Neural progenitor cell (in vitro differentiated cells): ENCODE data around the gene FNIP2. TPM values are rescaled to one million over a fixed set of nuclear protein-coding genes. Genes with fewer than 3 reads are reported as not detected.
A peak's percentile ranks its signal among the peaks of the same experiment; 100 is the strongest.

ENCODE experiments used
- DNase-seq: peaks from one replicate; pipeline ENCODE4 v3.0.0-alpha.2; 2016; ENCODE audit warnings: low spot score
- H2AFZ ChIP-seq: fragments of 200-600 bp; sonication (generic); replicated peaks from 2 replicates; pipeline ENCODE4 v1.6.1; 2016; ENCODE audit warnings: antibody characterized with exemption
- H3F3A ChIP-seq: fragments of 200-600 bp; sonication (generic); 2 replicates; pipeline ENCODE4 v1.6.1; 2016; ENCODE audit warnings: antibody characterized with exemption, low read depth
- H3K27ac ChIP-seq: fragments of 200-600 bp; sonication (generic); 2 replicates; pipeline ENCODE4 v1.5.1; 2016; ENCODE audit warnings: mild to moderate bottlenecking
- H3K27me3 ChIP-seq: fragments of 200-600 bp; sonication (generic); 2 replicates; pipeline ENCODE4 v1.6.1; 2016; ENCODE audit warnings: mild to moderate bottlenecking, moderate library complexity
- H3K36me3 ChIP-seq: fragments of 200-600 bp; sonication (generic); 2 replicates; pipeline ENCODE4 v1.5.1; 2016
- H3K4me1 ChIP-seq: fragments of 200-600 bp; sonication (generic); 2 replicates; pipeline ENCODE4 v1.6.1; 2016; ENCODE audit warnings: mixed run types
- H3K4me2 ChIP-seq: fragments of 200-600 bp; sonication (generic); 2 replicates; pipeline ENCODE4 v1.6.1; 2016
- H3K4me3 ChIP-seq: fragments of 200-600 bp; sonication (generic); 2 replicates; pipeline ENCODE4 v1.5.1; 2016
- H3K79me2 ChIP-seq: fragments of 200-600 bp; sonication (generic); 2 replicates; pipeline ENCODE4 v1.6.1; 2016; ENCODE audit warnings: low read depth
- H3K9ac ChIP-seq: fragments of 200-600 bp; sonication (generic); 2 replicates; pipeline ENCODE4 v1.6.1; 2016
- H3K9me3 ChIP-seq: fragments of 200-600 bp; sonication (generic); 2 replicates; pipeline ENCODE4 v1.5.1; 2016; ENCODE audit warnings: low read depth
- H4K20me1 ChIP-seq: fragments of 200-600 bp; sonication (generic); 2 replicates; pipeline ENCODE4 v1.6.1; 2016; ENCODE audit warnings: low read depth
- H3K27ac Mint-ChIP-seq: 3 replicates; pipeline ENCODE4 v1.8.0; 2021; ENCODE audit warnings: mixed read lengths
- H3K27me3 Mint-ChIP-seq: 2 replicates; pipeline ENCODE4 v1.8.0; 2022; ENCODE audit warnings: low read depth, mild to moderate bottlenecking, inconsistent platforms, moderate library complexity, mixed read lengths; ENCODE audit not compliant: insufficient read depth
- H3K36me3 Mint-ChIP-seq: 3 replicates; pipeline ENCODE4 v1.8.0; 2021; ENCODE audit warnings: mixed read lengths
- H3K4me1 Mint-ChIP-seq: 3 replicates; pipeline ENCODE4 v1.8.0; 2021; ENCODE audit warnings: mixed read lengths
- H3K4me3 Mint-ChIP-seq: 3 replicates; pipeline ENCODE4 v1.8.0; 2021; ENCODE audit warnings: mild to moderate bottlenecking, moderate library complexity, mixed read lengths
- H3K9me3 Mint-ChIP-seq: 3 replicates; pipeline ENCODE4 v1.8.0; 2020; ENCODE audit warnings: mixed read lengths
- CTCF ChIP-seq: fragments of 200-600 bp; sonication (generic); IDR thresholded peaks from 2 replicates; pipeline ENCODE4 v1.5.1; 2017; ENCODE audit warnings: antibody characterized with exemption, mild to moderate bottlenecking
- EZH2 ChIP-seq: fragments of 200-600 bp; sonication (generic); IDR thresholded peaks from 2 replicates; pipeline ENCODE4 v1.6.1; 2017; ENCODE audit warnings: antibody characterized with exemption, mild to moderate bottlenecking, moderate library complexity
- EZH2phosphoT487 ChIP-seq: fragments of 200-600 bp; sonication (generic); IDR thresholded peaks from 2 replicates; pipeline ENCODE4 v1.6.1; 2017; ENCODE audit warnings: antibody characterized with exemption
- total RNA-seq: library from RNA; depleted of rRNA; stranded (reverse); fragments of >200 nt; gene quantifications from 2 replicates; pipeline ENCODE4 v1.2.3, GENCODE V29; 2015; ENCODE audit warnings: low replicate concordance

The FNIP2 gene
- total RNA-seq, 1 donor from 2014 or later, result 10.5 TPM

- Mint-ChIP-seq H3K4me1 (no peaks in the 10 kb centered on the region), H3K4me3 (no peak overlapping the region), H3K27me3 (no peaks in the 10 kb centered on the region), H3K36me3 (peaks cover 24% of the 10 kb centered on the region), H3K9me3 (no peaks in the 10 kb centered on the region), H3K27ac (no peak overlapping the region)
- H3F3A ChIP-seq, result no peaks in the 10 kb centered on the region
- H3K4me1 ChIP-seq, result no peaks in the 10 kb centered on the region
- no peaks in the 10 kb centered on the region for H3K9me3 ChIP-seq
- H4K20me1 ChIP-seq, result no peaks in the 10 kb centered on the region
- H3K9ac ChIP-seq, result no peak overlapping the region
- no peak overlapping the region for H3K4me3 ChIP-seq
- no peaks in the 10 kb centered on the region for H3K79me2 ChIP-seq
- H3K36me3 ChIP-seq, result no peaks in the 10 kb centered on the region
- H2AFZ ChIP-seq, result no peak overlapping the region
- no peak overlapping the region for H3K27ac ChIP-seq
- H3K27me3 ChIP-seq, result no peaks in the 10 kb centered on the region
- no peak overlapping the region for H3K4me2 ChIP-seq
- no peak for TF ChIP-seq EZH2phosphoT487
- no peak for TF ChIP-seq EZH2
- DNase-seq, result no peak
These were observed 90.8 kb downstream of the FNIP2 start for GRCh38 chr4:158859661-158860060.

- no peak overlapping the region for H3K4me3 Mint-ChIP-seq
- no peak overlapping the region for H3K4me2 ChIP-seq
- no peak for DNase-seq
- no peak overlapping the region for H3K9ac ChIP-seq
- H4K20me1 ChIP-seq, result no peaks in the 10 kb centered on the region
- H2AFZ ChIP-seq, result no peak overlapping the region
- no peaks in the 10 kb centered on the region for H3K4me1 Mint-ChIP-seq
- TF ChIP-seq EZH2phosphoT487 (no peak), EZH2 (no peak), CTCF (no peak)
- H3F3A ChIP-seq, result no peaks in the 10 kb centered on the region
- no peaks in the 10 kb centered on the region for H3K79me2 ChIP-seq
- H3K4me1 ChIP-seq, result no peaks in the 10 kb centered on the region
- H3K27ac ChIP-seq, result no peak overlapping the region
- no peaks in the 10 kb centered on the region for H3K9me3 ChIP-seq
- peaks cover 2% of the 10 kb centered on the region for H3K27me3 Mint-ChIP-seq
- no peak overlapping the region for H3K27ac Mint-ChIP-seq
- no peak overlapping the region for H3K4me3 ChIP-seq
- H3K27me3 ChIP-seq, result no peaks in the 10 kb centered on the region
- peaks cover 27% of the 10 kb centered on the region for H3K36me3 Mint-ChIP-seq
- no peaks in the 10 kb centered on the region for H3K9me3 Mint-ChIP-seq
- H3K36me3 ChIP-seq, result no peaks in the 10 kb centered on the region
These were observed 92.0 kb downstream of the FNIP2 start for GRCh38 chr4:158860856-158861255.

- no peak overlapping the region for H3K4me3 ChIP-seq
- H4K20me1 ChIP-seq, result no peaks in the 10 kb centered on the region
- H3K36me3 ChIP-seq, result no peaks in the 10 kb centered on the region
- H3F3A ChIP-seq, result no peaks in the 10 kb centered on the region
- no peak overlapping the region for H3K4me3 Mint-ChIP-seq
- H2AFZ ChIP-seq, result no peak overlapping the region
- H3K36me3 Mint-ChIP-seq, result peaks cover 27% of the 10 kb centered on the region
- no peak overlapping the region for H3K27ac ChIP-seq
- no peaks in the 10 kb centered on the region for H3K9me3 ChIP-seq
- no peaks in the 10 kb centered on the region for H3K9me3 Mint-ChIP-seq
- TF ChIP-seq EZH2, result no peak
- no peak for TF ChIP-seq EZH2phosphoT487
- TF ChIP-seq CTCF, result no peak
- no peak overlapping the region for H3K4me2 ChIP-seq
- no peaks in the 10 kb centered on the region for H3K4me1 Mint-ChIP-seq
- peaks cover 2% of the 10 kb centered on the region for H3K27me3 Mint-ChIP-seq
- no peak overlapping the region for H3K27ac Mint-ChIP-seq
- no peaks in the 10 kb centered on the region for H3K4me1 ChIP-seq
- no peaks in the 10 kb centered on the region for H3K27me3 ChIP-seq
- H3K9ac ChIP-seq, result no peak overlapping the region
- DNase-seq, result no peak
- H3K79me2 ChIP-seq, result no peaks in the 10 kb centered on the region
These were observed 92.5 kb downstream of the FNIP2 start for GRCh38 chr4:158861281-158861680.

GRCh38 chr4:158861766-158862165 is 92.9 kb downstream of the FNIP2 start:
- Histone ChIP-seq H3K9ac (no peak overlapping the region), H2AFZ (no peak overlapping the region), H3K4me1 (no peaks in the 10 kb centered on the region), H3K4me3 (no peak overlapping the region), H3K9me3 (no peaks in the 10 kb centered on the region), H3K27me3 (no peaks in the 10 kb centered on the region), H3K4me2 (no peak overlapping the region), H3F3A (no peaks in the 10 kb centered on the region), H3K36me3 (no peaks in the 10 kb centered on the region), H3K27ac (no peak overlapping the region), H3K79me2 (no peaks in the 10 kb centered on the region), H4K20me1 (no peaks in the 10 kb centered on the region)
- DNase-seq, result peak; percentile 11
- Mint-ChIP-seq H3K27ac (no peak overlapping the region), H3K9me3 (no peaks in the 10 kb centered on the region), H3K4me3 (no peak overlapping the region), H3K36me3 (peaks cover 27% of the 10 kb centered on the region), H3K4me1 (no peaks in the 10 kb centered on the region), H3K27me3 (peaks cover 2% of the 10 kb centered on the region)
- TF ChIP-seq EZH2 (no peak), EZH2phosphoT487 (no peak), CTCF (peak; percentile 15)
